ENCODE results near the gene AQP12B.

Gene AQP12B

GRCh38 chr2:240716130-240716798, 33.6 kb upstream of the AQP12B start:
- no peak overlapping the region for H3K9ac ChIP-seq (ENCODE audit: low read depth, low read length)
- H3K4me1 ChIP-seq (ENCODE audit: control insufficient read depth, insufficient read depth, low read length), result no peaks in the 10 kb centered on the region
- H3K27me3 ChIP-seq (ENCODE audit: control insufficient read depth, insufficient read depth, low read length), result no peaks in the 10 kb centered on the region
- no peak overlapping the region for H3K4me3 ChIP-seq (ENCODE audit: low read depth, low read length)
- no peaks in the 10 kb centered on the region for H3K9me3 ChIP-seq (ENCODE audit: control insufficient read depth, insufficient read depth, low read length)
- H3K36me3 ChIP-seq (ENCODE audit: control insufficient read depth, insufficient read depth, low read length), result peaks cover 51% of the 10 kb centered on the region

- Histone ChIP-seq H3K4me3 (ENCODE audit: low read depth, low read length) (no peak overlapping the region), H3K27me3 (ENCODE audit: control insufficient read depth, insufficient read depth, low read length) (no peaks in the 10 kb centered on the region), H3K9ac (ENCODE audit: low read depth, low read length) (no peak overlapping the region), H3K4me1 (ENCODE audit: control insufficient read depth, insufficient read depth, low read length) (no peaks in the 10 kb centered on the region), H3K36me3 (ENCODE audit: control insufficient read depth, insufficient read depth, low read length) (peaks cover 43% of the 10 kb centered on the region), H3K9me3 (ENCODE audit: control insufficient read depth, insufficient read depth, low read length) (no peaks in the 10 kb centered on the region)
Measured at GRCh38 chr2:240714747-240715725, 32.4 kb upstream of the AQP12B start.

GRCh38 chr2:240713928-240714746, 31.5 kb upstream of the AQP12B start:
- Histone ChIP-seq H3K27me3 (ENCODE audit: control insufficient read depth, insufficient read depth, low read length) (no peaks in the 10 kb centered on the region), H3K9me3 (ENCODE audit: control insufficient read depth, insufficient read depth, low read length) (no peaks in the 10 kb centered on the region), H3K4me1 (ENCODE audit: control insufficient read depth, insufficient read depth, low read length) (no peaks in the 10 kb centered on the region), H3K4me3 (ENCODE audit: low read depth, low read length) (no peak overlapping the region), H3K9ac (ENCODE audit: low read depth, low read length) (no peak overlapping the region), H3K36me3 (ENCODE audit: control insufficient read depth, insufficient read depth, low read length) (peaks cover 34% of the 10 kb centered on the region)

- Histone ChIP-seq H3K4me1 (ENCODE audit: control insufficient read depth, insufficient read depth, low read length) (no peaks in the 10 kb centered on the region), H3K36me3 (ENCODE audit: control insufficient read depth, insufficient read depth, low read length) (peaks cover 26% of the 10 kb centered on the region), H3K9ac (ENCODE audit: low read depth, low read length) (no peak overlapping the region), H3K9me3 (ENCODE audit: control insufficient read depth, insufficient read depth, low read length) (no peaks in the 10 kb centered on the region), H3K4me3 (ENCODE audit: low read depth, low read length) (no peak overlapping the region), H3K27me3 (ENCODE audit: control insufficient read depth, insufficient read depth, low read length) (no peaks in the 10 kb centered on the region)
Measured at GRCh38 chr2:240713071-240713927, 30.6 kb upstream of the AQP12B start.

- no peaks in the 10 kb centered on the region for H3K9me3 ChIP-seq (ENCODE audit: control insufficient read depth, insufficient read depth, low read length)
- no peak overlapping the region for H3K9ac ChIP-seq (ENCODE audit: low read depth, low read length)
- peaks cover 15% of the 10 kb centered on the region for H3K36me3 ChIP-seq (ENCODE audit: control insufficient read depth, insufficient read depth, low read length)
- H3K4me1 ChIP-seq (ENCODE audit: control insufficient read depth, insufficient read depth, low read length), result no peaks in the 10 kb centered on the region
- H3K4me3 ChIP-seq (ENCODE audit: low read depth, low read length), result no peak overlapping the region
- no peaks in the 10 kb centered on the region for H3K27me3 ChIP-seq (ENCODE audit: control insufficient read depth, insufficient read depth, low read length)
Measured at GRCh38 chr2:240712121-240712520, 29.4 kb upstream of the AQP12B start.

GRCh38 chr2:240711701-240712100, 29.0 kb upstream of the AQP12B start:
- no peaks in the 10 kb centered on the region for H3K9me3 ChIP-seq (ENCODE audit: control insufficient read depth, insufficient read depth, low read length)
- H3K9ac ChIP-seq (ENCODE audit: low read depth, low read length), result no peak overlapping the region
- no peaks in the 10 kb centered on the region for H3K27me3 ChIP-seq (ENCODE audit: control insufficient read depth, insufficient read depth, low read length)
- no peaks in the 10 kb centered on the region for H3K4me1 ChIP-seq (ENCODE audit: control insufficient read depth, insufficient read depth, low read length)
- no peak overlapping the region for H3K4me3 ChIP-seq (ENCODE audit: low read depth, low read length)
- H3K36me3 ChIP-seq (ENCODE audit: control insufficient read depth, insufficient read depth, low read length), result peaks cover 12% of the 10 kb centered on the region

DNA sequence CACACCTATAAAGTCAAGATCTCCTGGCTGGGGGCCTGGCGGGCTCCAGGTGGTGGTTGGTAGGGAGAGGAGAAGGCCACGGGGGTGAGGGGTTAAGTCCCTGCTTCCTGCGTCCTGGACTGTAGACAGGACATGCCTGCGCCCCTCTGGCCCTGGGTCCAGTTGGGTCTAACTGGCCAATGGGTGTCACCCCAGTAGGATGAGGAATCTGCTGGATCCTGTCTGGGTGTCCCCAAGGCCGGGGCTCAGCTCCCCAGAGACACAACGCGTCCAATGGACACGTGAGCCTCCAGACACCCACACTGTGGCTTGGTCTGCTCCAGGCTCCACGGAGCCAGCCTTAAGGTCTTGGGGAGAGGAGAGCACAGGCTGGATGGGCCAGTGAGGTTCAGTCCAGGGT, 28.6 kb upstream of the AQP12B start:
- peaks cover 8% of the 10 kb centered on the region for H3K36me3 ChIP-seq (ENCODE audit: control insufficient read depth, insufficient read depth, low read length)
- no peaks in the 10 kb centered on the region for H3K4me1 ChIP-seq (ENCODE audit: control insufficient read depth, insufficient read depth, low read length)
- H3K9ac ChIP-seq (ENCODE audit: low read depth, low read length), result no peak overlapping the region
- H3K27me3 ChIP-seq (ENCODE audit: control insufficient read depth, insufficient read depth, low read length), result no peaks in the 10 kb centered on the region
- H3K4me3 ChIP-seq (ENCODE audit: low read depth, low read length), result no peak overlapping the region
- H3K9me3 ChIP-seq (ENCODE audit: control insufficient read depth, insufficient read depth, low read length), result no peaks in the 10 kb centered on the region

DNA sequence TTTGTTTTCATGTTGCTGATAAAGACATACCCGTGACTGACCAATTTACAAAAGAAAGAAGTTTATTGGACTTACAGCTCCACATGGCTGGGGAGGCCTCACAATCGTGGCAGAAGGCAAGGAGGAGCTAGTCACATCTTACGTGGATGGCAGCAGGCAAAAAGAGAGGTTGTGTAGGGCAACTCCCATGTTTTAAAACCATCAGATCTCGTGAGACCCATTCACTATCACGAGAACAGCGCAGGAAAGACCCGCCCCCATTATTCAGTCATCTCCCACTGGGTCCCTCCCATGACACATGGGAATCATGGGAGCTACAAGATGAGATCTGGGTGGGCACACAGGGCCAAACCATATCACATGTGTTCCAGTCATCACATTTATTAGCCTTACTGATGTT, 25.8 kb upstream of the AQP12B start:
- no peak overlapping the region for H3K4me3 ChIP-seq (ENCODE audit: low read depth, low read length)
- no peaks in the 10 kb centered on the region for H3K27me3 ChIP-seq (ENCODE audit: control insufficient read depth, insufficient read depth, low read length)
- no peaks in the 10 kb centered on the region for H3K36me3 ChIP-seq (ENCODE audit: control insufficient read depth, insufficient read depth, low read length)
- no peaks in the 10 kb centered on the region for H3K4me1 ChIP-seq (ENCODE audit: control insufficient read depth, insufficient read depth, low read length)
- no peak overlapping the region for H3K9ac ChIP-seq (ENCODE audit: low read depth, low read length)
- H3K9me3 ChIP-seq (ENCODE audit: control insufficient read depth, insufficient read depth, low read length), result no peaks in the 10 kb centered on the region

DNA sequence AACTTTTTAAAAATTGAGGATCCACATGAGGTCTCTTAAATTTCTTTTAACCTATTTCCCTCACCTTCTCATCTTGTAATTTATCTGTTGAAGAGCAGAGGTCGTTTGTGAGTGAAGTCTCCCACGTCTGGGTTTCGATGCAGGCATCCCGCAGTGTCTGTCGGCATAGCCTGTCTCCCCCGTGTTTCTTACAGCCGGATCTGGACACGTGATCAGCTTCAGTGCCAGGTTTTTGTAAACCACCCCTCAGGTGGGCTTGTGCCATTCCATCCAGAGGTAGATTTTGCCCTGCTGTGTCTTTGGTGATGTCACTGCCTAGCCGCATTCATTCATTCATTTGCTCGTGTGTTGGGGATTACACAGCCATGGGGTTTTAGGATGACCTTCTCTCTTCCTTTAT, 25.1 kb upstream of the AQP12B start:
- H3K4me3 ChIP-seq (ENCODE audit: low read depth, low read length), result no peak overlapping the region
- no peaks in the 10 kb centered on the region for H3K9me3 ChIP-seq (ENCODE audit: control insufficient read depth, insufficient read depth, low read length)
- H3K27me3 ChIP-seq (ENCODE audit: control insufficient read depth, insufficient read depth, low read length), result no peaks in the 10 kb centered on the region
- H3K4me1 ChIP-seq (ENCODE audit: control insufficient read depth, insufficient read depth, low read length), result no peaks in the 10 kb centered on the region
- no peaks in the 10 kb centered on the region for H3K36me3 ChIP-seq (ENCODE audit: control insufficient read depth, insufficient read depth, low read length)
- H3K9ac ChIP-seq (ENCODE audit: low read depth, low read length), result no peak overlapping the region

GRCh38 chr2:240707043-240707756, 24.5 kb upstream of the AQP12B start:
- Histone ChIP-seq H3K9ac (ENCODE audit: low read depth, low read length) (no peak overlapping the region), H3K9me3 (ENCODE audit: control insufficient read depth, insufficient read depth, low read length) (no peaks in the 10 kb centered on the region), H3K36me3 (ENCODE audit: control insufficient read depth, insufficient read depth, low read length) (no peaks in the 10 kb centered on the region), H3K4me3 (ENCODE audit: low read depth, low read length) (no peak overlapping the region), H3K4me1 (ENCODE audit: control insufficient read depth, insufficient read depth, low read length) (no peaks in the 10 kb centered on the region), H3K27me3 (ENCODE audit: control insufficient read depth, insufficient read depth, low read length) (no peaks in the 10 kb centered on the region)

Measured in iPS-15b (cell line).